Activated CD4-positive, alpha-beta T cell treated with anti-CD3 and anti-CD28 coated beads, Interleukin-2, amount 50 U/mL, for 48 hours (primary cell): Measurements from ENCODE around the gene PANK1.

Experiments used
- DNase-seq, 2 experiments: peaks; one replicate each; pipeline ENCODE4 v3.0.0-alpha.2; 2020

PANK1 gene

DNA sequence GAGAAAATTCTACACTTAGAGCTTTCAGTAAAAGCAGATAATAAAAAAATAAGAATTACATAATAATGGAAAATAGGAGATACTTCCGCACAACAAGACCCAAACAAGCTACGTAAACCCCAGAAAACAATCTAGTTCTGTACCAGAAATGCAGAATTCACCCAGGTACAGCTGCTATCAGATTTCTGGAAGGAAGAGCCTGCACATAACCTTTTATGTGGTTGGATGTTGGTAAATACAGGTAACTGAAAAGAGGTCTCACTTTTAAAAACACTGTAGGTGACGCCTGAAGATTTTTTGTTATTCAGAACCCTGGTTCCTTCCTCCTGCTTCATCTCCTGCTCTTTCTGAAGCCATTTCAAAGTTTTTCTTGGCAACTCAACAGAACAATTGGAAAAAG, 29.9 kb downstream of the PANK1 start:
- DNase-seq = no peak

DNA sequence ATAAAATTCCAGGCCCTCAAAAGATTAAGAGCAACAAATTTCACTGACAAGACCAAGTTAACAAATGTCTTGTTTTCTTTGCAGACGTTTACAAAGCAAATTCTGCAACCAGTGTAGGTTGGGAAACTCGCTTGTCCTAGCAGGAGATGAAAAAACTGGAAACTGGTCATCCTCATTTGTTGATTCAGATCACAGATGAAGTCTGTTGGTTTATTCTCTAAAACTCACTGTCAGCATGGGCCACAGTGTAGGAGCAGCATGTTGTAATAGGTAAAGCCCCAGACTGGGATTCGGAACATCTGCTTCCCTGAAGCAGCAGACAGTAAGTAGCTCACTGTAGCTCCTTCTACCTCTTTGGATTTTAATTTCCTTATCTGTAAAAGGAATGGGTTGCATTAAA, 31.5 kb downstream of the PANK1 start:
- no peak for DNase-seq

DNA sequence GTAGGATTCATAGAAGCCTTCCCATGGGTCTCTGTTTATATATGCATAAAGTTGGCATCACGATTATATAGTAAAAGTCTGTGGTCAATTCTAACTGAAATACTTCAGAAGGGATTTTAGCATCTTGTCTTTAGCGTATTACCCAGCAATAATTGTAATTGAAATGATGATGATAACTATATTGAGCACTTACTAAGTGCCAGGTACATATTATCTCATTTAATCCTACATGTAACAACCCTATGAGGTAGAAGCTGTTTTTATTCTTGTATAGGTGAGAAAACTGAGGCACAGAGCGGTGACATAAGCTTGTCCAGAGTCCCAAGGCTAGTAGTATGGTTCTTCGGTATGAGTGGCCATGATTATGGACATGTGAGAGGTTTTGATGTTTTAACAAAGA, 33.8 kb downstream of the PANK1 start:
- DNase-seq = no peak

DNA sequence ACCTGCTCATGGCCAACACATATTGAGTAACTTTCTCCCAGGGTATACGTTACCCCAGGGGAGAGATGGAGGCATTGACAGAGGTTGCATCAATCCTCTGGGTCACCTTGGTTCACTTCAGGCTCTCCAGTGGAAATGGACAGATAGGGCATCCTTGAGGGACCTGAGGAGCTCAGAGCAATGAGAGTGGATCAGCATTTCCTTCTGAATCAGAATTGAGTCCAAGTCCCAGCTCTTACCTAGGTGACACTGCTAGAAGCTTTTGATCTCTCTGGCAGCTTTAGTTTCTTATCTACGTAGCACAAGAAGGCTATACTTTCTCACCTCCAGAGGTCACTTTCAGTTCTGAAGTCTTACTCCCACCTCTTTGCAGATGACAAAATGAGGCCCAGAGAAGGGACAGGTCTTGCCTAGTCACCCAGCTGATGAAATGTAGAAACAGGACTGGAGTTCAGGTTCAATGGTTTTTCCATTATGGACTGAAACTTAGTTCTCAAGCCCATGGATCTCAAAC, 35.2 kb downstream of the PANK1 start:
- DNase-seq = no peak

DNA sequence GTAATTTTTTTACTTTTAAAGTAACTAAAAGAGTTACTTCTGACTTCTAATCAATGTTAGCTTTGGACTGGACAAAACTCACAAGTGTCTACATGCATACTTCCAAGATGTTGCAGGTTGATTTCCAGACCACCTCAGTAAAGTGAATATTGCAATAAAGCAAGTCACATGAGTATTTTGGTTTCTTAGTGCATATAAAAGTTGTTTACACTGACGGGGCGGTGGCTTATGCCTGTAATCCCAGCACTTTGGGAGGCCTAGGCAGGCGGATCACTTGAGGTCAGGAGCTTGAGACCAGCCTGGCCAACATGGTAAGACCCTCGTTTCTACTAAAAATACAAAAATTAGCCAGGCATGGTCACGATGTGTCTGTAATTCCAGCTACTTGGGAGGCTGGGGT, 40.8 kb downstream of the PANK1 start:
- DNase-seq = no peak

DNA sequence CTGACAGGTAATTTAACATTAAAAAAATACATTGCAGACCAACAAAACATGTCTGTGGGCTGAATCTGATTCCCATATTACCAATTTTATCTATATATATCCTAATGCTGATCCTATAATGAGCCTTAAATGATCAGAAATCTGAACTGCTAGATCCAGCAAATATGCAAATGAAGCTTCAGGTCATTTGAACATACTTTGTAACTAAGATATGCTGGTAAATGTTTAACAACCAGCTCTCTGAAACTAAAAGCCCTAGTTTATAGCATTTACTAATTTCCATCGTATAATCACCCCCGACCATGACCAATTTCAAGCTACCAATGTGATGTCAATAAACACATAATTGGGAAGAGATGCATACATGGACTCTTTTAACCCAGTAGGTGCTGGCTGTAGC, 42.1 kb downstream of the PANK1 start:
- DNase-seq = no peak

DNA sequence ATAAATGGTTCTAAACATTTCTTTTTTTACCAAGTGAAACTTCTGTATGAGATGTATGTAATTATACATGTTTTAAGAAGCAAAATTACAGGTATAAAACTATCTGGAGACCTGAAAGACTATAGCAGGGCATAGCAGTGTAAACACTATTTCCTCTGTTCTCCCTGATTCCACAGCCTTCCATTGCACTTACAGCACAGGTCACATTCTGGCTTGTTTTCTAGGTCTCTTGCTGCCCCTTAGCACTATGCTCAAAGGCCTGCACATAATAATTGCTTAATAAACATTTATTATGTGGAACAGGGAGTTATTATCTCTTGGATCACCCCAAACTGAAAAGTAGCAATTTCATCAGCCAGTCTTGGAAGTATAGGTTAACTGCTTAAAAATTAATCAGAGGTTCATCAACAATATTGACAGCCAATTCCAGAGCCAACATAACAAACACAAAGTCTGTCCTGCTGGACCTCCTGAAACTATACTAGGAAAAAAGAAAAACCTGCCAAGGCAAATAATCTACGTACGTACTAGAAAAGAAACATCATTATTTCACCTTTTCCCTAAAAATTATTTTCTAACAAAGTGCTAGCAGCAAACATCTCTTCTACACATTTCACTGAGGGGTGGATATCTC, 43.2 kb downstream of the PANK1 start:
- no peak for DNase-seq

DNA sequence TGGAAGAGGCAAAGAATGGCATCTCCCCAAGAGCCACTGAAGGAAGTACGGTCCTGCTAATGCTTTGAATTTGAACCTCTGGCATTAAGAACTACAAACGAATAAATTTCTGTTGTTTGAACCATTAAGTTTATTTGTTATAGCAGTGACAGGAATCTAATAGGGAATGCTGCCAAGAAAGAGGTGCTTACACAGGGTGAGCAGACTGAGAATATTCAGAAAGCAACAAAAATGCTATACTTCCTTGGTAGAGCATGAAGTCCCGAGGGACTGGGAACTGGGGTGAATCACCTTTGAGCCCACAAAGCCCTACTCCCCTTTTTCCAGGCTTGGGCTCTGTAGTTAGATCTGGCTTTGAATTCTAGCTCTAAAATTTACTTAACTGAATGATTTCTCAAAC, 45.0 kb downstream of the PANK1 start:
- DNase-seq = no peak

DNA sequence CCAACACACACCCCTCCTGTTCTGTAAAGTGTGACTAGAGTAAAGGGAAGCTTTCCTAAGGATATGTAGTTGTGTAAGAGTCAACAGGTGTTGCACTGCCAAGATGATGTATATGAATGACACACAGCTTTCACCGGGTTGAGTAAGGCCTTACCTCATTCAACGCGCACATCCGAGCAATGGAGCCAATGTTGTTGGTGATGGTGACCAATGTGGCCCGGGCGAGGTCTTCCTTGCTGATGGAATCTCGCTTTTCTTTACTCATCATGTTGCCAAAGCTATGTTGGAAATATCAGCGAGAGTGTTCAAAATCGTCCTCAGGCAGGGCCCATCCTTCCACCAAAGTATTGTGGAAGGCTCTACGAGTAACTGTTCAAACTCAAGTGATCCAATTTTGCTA, 52.0 kb downstream of the PANK1 start:
- DNase-seq = no peak

DNA sequence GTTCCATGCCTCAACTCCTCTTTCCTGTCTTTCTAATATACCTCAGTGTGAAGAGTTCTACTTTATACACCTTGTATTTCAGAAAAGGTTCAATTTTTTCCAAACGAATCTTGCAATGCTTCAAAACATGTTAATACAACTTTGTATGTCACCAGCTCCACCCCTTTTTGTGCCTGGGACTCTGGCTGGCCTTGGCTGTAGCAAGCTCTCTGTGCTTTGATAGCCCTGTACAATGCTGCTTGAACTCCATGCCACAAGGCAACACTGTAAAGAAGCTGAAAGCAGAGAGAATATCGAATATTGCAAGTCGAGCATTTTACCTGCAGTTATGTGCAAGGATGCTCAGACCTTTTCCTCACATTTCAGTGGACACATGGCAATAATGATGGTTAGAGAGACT, 52.5 kb downstream of the PANK1 start:
- no peak for DNase-seq

DNA sequence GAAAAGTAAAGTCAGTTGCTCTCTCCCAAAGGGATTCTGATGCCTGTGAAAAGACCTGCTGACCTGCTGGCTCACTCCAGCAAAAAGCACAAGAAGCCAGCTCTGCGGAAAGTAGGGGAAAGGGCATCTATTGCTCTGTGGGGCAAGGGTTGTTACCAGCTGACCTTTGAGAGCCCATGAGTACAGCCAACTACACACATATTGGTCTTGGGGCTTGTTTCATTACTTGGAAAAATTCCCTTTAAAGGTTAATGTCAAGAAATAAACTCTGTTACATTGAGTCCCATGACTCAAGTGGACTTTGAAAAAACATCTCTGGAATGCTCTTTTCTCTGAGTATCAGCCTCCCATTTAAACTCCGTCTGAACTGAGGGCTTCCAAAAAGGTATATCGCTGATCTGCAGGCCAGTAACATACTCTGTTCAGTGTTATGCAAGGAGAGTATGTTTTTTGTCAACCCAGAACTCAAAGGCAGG, 53.2 kb downstream of the PANK1 start:
- DNase-seq = no peak

DNA sequence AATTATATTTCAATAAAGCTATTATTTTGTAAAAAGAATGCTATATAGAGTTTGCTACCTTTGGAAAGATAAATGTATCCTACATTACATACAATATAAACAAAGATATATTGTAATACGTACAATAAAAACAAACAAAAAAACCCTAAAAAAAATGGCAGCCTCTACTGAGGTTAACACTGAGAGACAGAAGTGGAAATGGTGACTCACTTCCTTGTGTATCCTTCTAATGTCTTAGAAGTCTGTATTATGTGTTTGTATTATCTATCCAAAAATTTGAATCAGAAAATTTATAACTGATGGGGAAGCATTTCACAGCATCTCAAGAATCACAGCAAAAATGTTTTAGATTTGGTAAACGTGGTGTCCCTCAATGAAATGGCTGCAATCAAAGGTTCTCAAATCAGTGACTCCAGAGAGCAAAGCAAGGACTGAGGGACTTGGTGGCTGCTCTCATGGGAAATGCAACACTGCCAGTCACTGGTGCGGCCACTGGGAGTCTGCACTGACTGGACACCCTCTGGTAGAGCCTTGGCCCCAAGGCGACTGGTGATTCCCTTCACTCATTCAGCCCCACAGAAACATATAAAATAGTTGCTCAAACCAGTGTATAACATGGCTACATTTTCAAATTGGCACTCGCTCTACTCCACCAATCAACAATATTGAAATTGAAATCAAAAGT, 53.8 kb downstream of the PANK1 start:
- DNase-seq = no peak

DNA sequence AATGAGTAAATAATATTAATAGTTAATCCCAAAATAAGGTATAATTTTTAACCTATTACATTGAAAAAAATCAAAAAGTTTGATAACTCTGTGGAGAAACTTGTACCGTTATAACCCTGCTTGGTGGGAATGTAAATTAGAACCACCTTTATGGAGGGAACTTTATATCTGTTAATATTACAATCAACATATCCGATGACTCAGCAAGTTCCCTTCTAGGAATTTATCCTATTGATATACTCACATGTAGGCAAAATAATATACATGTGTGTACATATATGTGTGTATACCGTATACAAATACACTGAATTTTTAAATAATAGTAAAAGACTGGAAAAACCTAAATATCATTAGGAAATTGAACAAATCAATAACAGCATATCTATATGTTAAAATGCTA, 54.7 kb downstream of the PANK1 start:
- DNase-seq = no peak

DNA sequence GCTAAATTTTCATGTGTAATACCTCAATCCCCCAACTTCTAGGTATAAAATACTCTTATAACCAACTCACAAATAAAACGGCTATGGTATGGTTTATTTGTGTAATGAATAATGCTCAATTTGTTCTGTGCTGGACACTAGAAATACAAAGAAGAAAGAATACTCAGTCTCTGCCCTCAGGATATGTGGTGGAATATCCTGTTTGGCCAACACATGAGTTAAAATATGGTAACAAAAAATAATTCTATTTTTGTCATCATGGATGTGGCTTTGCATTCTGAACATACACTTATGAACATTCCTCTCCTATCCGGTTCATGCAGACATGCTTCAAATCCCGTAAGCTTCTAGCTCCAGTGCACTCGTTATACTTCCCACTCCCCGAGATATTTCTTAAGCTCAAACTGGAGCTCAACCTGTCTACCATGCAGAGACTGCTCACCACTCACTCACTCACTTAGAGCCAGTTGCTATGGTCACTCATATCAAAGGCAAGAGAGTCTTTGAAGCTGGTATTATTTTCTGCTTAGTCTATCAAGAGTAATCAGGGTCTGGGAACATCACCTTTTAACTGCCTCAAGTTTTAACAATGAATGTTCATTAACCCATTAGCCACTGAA, 55.8 kb downstream of the PANK1 start:
- no peak for DNase-seq

DNA sequence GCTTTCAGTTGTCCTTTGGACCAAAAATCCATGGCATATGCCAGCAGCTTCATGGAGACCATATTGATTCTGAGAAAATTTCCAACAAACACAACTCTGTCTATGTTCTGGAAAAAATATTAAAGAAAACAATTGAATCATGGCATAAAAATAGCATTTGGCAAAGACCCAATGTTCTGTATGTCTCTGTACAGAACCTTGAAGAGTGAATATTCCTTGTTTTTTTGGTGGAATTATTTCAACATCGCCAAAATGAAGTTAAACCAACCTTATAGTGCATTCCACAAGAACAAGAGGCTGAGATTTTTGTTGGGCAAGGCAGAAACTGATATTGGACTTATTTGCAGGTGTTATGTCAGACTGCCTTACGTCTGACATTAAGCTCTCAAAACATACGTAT, 56.4 kb downstream of the PANK1 start:
- DNase-seq = no peak

DNA sequence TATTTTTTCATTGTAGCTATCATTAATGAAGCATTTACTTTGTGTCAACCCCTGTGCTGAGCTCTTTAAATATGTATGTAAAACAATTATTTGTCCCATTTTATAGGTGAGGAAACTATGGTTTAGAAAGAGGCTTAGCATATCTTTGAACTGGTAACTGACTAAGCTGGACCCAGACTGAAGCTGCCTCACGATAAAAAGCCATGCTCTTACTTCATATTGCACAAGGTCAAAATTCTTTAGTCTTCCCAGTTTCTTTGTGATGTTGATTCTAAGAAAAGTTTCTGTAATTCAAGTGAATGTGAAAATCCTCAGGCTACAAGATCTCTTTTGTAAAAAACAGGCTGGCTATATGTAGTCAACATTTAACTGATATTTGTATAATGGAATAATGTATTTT, 63.0 kb downstream of the PANK1 start:
- no peak for DNase-seq

DNA sequence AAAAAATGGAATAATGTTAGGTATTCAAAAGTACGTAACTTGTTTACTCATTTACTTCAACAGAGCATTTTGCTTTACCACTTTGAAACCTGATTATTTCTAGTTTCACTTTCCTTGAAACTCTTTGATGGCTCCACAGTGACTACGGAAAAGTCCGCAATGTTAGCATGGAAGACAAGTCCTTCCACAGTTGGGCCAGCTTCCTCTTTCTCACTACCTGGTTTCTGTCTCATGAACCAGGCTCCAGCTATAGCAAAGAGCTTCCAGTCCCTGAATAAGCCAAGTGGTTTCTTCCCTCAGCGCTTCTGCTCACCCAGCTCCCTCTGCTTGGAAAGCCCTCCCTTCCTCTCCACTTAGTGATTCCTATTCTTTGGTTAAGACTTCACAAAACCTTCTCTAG, 64.8 kb downstream of the PANK1 start:
- no peak for DNase-seq

DNA sequence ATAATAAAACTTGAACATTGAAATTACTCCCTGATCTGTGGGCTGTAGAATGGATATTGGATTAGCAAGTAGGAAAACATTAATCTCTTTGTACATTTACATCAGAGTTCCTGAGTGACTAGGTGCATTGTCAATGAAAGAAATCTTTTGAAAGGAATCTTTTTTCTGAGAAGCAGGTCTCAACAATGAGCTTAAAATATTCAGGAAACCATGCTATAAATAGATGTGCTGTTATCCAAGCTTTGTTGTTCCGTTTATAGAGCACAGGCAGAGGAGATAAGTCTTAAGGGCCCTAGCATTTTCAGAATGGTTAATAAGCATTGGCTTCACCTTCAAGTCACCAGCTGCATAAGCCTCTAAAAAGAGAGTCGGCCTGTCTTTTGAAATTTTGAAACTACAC, 68.3 kb downstream of the PANK1 start:
- DNase-seq = no peak

DNA sequence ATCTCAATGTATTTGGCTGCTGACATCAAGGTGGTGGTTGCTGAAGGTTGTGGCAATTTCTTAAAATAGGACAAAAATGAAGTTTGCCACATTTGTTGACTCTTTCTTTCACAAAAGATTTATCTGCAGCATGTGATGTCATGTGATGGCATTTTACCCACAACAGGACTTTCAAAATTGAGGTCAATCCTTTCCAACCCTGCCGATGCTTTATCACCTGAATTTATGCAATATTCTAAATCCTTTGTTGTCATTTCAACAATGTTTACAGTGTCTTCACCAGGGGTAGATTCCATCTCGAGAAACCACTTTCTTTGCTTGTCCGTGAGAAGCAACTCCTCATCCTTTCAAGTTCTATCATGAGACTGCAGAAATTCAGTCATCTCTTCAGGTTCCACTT, 69.0 kb downstream of the PANK1 start:
- no peak for DNase-seq

DNA sequence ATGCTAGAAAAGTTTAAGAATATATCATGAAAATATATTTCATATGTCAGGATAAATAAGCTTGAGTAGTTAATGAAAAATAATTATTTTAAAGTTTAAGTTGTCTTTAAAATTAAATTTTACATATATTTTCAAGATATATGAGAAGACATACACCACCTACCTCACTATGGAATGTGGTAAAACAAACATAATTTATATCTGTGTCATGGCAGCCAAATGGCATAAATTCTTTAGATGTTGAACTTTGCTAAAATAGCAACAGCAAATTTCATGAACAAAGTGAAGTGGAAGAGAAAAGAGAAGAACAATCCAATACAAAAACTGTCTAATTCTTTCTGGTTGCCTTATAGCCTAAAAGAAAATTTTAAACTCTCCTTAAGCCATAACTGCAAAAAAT, 70.0 kb downstream of the PANK1 start:
- DNase-seq = no peak

DNA sequence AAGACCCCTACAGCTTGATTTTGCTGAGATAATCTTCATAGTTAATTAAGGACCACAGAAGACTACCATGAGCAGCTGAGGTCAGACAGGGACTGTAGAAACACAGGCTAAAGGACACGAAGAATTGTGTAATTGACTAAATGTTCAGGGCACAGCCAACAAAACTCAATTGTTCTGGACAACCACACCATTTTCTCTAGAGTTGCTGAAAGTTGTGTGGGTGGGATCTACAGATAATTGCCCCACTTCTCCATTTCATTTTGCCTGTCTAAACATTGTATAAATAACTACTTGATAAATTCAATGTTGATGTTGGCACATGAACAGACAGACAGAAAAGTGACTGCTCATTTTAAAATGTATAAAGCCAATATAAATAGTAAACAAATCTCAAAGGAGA, 70.7 kb downstream of the PANK1 start:
- DNase-seq = no peak

DNA sequence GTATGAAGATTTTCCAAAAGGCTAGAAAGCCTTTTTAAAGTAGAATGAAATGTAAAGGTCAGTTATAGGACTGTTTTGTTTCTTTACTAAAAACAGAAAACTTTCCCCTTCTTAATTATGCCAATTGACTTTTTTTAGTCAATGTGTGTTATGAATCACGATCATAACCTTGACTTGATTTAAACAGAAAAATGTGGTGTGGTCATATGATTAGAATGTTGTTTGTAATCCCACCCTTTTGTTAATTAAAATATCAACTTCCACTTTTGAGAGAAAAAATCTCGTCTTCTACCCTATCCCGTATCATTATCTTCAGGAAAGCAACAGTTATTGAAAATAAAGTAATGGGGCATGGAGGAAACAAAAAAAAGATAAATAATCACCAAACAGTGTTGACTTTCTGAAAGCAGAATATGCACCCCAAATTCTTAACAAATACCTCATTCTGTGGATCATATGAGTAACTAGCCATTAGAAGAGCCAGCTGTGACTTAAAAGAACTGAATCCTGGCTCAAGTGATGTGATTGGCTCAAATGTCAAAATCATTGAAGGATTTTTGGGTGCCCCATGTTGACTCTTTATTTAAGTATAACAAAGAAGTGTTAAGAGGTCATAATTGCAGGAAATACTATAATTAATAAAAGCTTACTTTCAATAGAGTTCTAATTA, 77.3 kb downstream of the PANK1 start:
- DNase-seq = no peak

DNA sequence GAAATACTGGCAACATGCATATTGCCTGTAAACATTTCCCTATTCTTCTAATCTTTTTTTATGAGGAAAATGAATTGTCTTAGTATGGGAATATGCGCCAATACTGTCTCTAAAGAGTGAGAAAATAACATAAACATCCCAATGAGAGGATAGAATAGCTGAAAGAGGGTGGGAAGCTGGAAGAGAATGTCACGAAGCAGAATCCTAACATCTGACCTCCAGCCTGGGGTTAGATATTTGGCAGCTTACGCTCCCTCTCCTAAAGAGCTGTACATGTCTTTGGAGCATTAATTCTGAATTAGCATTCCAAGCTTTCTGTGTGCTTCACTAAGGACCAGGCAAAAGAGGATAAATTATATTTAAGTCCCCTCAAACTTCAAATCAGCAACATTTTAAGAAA, 78.0 kb downstream of the PANK1 start:
- DNase-seq = no peak
